Neural crest cell (in vitro differentiated cells): ENCODE data around the gene HLA-DMB. TPM values are rescaled to one million over a fixed set of nuclear protein-coding genes. Genes with fewer than 3 reads are reported as not detected.

ENCODE experiments used
- DNase-seq: peaks from one replicate; pipeline ENCODE4 v3.0.0; 2021; ENCODE audit warnings: low read depth, mixed read lengths, low spot score
- H3K27ac Mint-ChIP-seq: one replicate; pipeline ENCODE4 v1.8.0; 2021; ENCODE audit warnings: mild to moderate bottlenecking, mixed read lengths; ENCODE audit not compliant: unreplicated experiment
- H3K27me3 Mint-ChIP-seq: 2 replicates; pipeline ENCODE4 v1.8.0; 2021; ENCODE audit warnings: low read depth, mild to moderate bottlenecking, mixed read lengths
- H3K36me3 Mint-ChIP-seq: 2 replicates; pipeline ENCODE4 v1.8.0; 2021; ENCODE audit warnings: low read depth, mild to moderate bottlenecking, mixed read lengths
- H3K4me1 Mint-ChIP-seq: 2 replicates; pipeline ENCODE4 v1.8.0; 2021; ENCODE audit warnings: mixed read lengths
- H3K4me3 Mint-ChIP-seq: one replicate; pipeline ENCODE4 v1.8.0; 2021; ENCODE audit warnings: mild to moderate bottlenecking, mixed read lengths
- H3K9me3 Mint-ChIP-seq: 2 replicates; pipeline ENCODE4 v1.8.0; 2021; ENCODE audit warnings: mixed read lengths
- CTCF ChIP-seq: fragments of 200-600 bp; sonication (generic); conservative IDR thresholded peaks from 2 replicates; pipeline ENCODE4 v1.5.0; 2021; ENCODE audit warnings: antibody characterized with exemption, mild to moderate bottlenecking
- total RNA-seq: library from RNA; stranded (reverse); gene quantifications from 2 replicates; pipeline ENCODE4 v1.2.1, GENCODE V29; 2021

The HLA-DMB gene
- total RNA-seq, 1 donor from 2014 or later = 0.63 TPM

GRCh38 chr6:32973144-32974015, 32.6 kb upstream of the HLA-DMB start:
- H3K4me3 Mint-ChIP-seq = peak overlapping the region; percentile 98
- peaks cover 49% of the 10 kb centered on the region for H3K27me3 Mint-ChIP-seq
- H3K36me3 Mint-ChIP-seq = peaks cover 64% of the 10 kb centered on the region

GRCh38 chr6:32972353-32973143, 31.7 kb upstream of the HLA-DMB start:
- Mint-ChIP-seq H3K36me3 (peaks cover 58% of the 10 kb centered on the region), H3K27me3 (peaks cover 48% of the 10 kb centered on the region)
- no peak for TF ChIP-seq CTCF

More at GRCh38 chr6:32973144-32974015, 32.6 kb upstream of the HLA-DMB start:
- Mint-ChIP-seq H3K4me1 (peaks cover 51% of the 10 kb centered on the region), H3K9me3 (no peaks in the 10 kb centered on the region), H3K27ac (peak overlapping the region; percentile 97)
- no peak for TF ChIP-seq CTCF
- DNase-seq = no peak

GRCh38 chr6:32971581-32972352, 30.9 kb upstream of the HLA-DMB start:
- peak overlapping the region; percentile 98 for H3K4me3 Mint-ChIP-seq
- no peaks in the 10 kb centered on the region for H3K9me3 Mint-ChIP-seq
- peaks cover 51% of the 10 kb centered on the region for H3K36me3 Mint-ChIP-seq
- H3K27me3 Mint-ChIP-seq = peaks cover 49% of the 10 kb centered on the region
- peak overlapping the region; percentile 100 for H3K27ac Mint-ChIP-seq
- peak; percentile 99 for DNase-seq
- TF ChIP-seq CTCF = no peak
- peaks cover 48% of the 10 kb centered on the region for H3K4me1 Mint-ChIP-seq

More at GRCh38 chr6:32972353-32973143, 31.7 kb upstream of the HLA-DMB start:
- peak overlapping the region; percentile 97 for H3K27ac Mint-ChIP-seq
- H3K4me1 Mint-ChIP-seq = peaks cover 47% of the 10 kb centered on the region
- no peak for DNase-seq
- peak overlapping the region; percentile 98 for H3K4me3 Mint-ChIP-seq
- H3K9me3 Mint-ChIP-seq = no peaks in the 10 kb centered on the region

- peaks cover 45% of the 10 kb centered on the region for H3K36me3 Mint-ChIP-seq
- peaks cover 49% of the 10 kb centered on the region for H3K27me3 Mint-ChIP-seq
- H3K4me1 Mint-ChIP-seq = peaks cover 44% of the 10 kb centered on the region
- no peak for TF ChIP-seq CTCF
- peak overlapping the region; percentile 98 for H3K4me3 Mint-ChIP-seq
- no peak for DNase-seq
- peak overlapping the region; percentile 100 for H3K27ac Mint-ChIP-seq
- H3K9me3 Mint-ChIP-seq = no peaks in the 10 kb centered on the region
Measured at GRCh38 chr6:32971242-32971580, 30.4 kb upstream of the HLA-DMB start.
